H1 (cell line): ENCODE data around the gene CCNL2. TPM values are rescaled to one million over a fixed set of nuclear protein-coding genes. Genes with fewer than 3 reads are reported as not detected.

Experiments
- BACH1 ChIP-seq: IDR thresholded peaks from 2 replicates; pipeline ENCODE4 v1.6.1; 2012; ENCODE audit warnings: low read length, improper control_type of control experiment
- CTBP2 ChIP-seq: IDR thresholded peaks from 2 replicates; pipeline ENCODE4 v1.7.0; 2011; ENCODE audit warnings: borderline replicate concordance, mild to moderate bottlenecking, moderate library complexity, mixed read lengths, low read length; ENCODE audit not compliant: insufficient read depth, insufficient read length
- KDM1A ChIP-seq: fragments of 200-600, 300-600 bp; sonication (generic); IDR thresholded peaks from 2 replicates; pipeline ENCODE4 v1.7.1; 2016; ENCODE audit warnings: mild to moderate bottlenecking, low read length, borderline replicate concordance
- polyA plus RNA-seq, 7 experiments: library from polyadenylated mRNA; depleted of rRNA in 3 of 7; stranded (reverse) in 5 of 7; unstranded in 2 of 7; fragments of >200 nt in 5 of 7; fragments of 200-250 nt in 2 of 7; gene quantifications; 1 replicate in 5 of 7; 2 replicates in 1 of 7; 4 replicates in 1 of 7; pipeline versions ENCODE4 v1.2.1 to v1.2.3, GENCODE V29; 2011 to 2013; ENCODE audit warnings: missing spikeins in 2 of 7, mixed read lengths in 2 of 7
- total RNA-seq: library from RNA; stranded (reverse); fragmentation: NEBNext Ultra II Directional; extraction: Animal tissue kit (Norgen Biotek cat#: 25700); gene quantifications from 2 replicates; pipeline ENCODE4 v1.2.1, GENCODE V29; 2021
- TF ChIP-seq, protein P1 (sequence below): fragments of 300-600 bp; sonication (generic); IDR thresholded peaks from 2 replicates; pipeline ENCODE4 v1.7.1; 2012; ENCODE audit warnings: low read length, moderate library complexity, mild to moderate bottlenecking, inconsistent platforms; ENCODE audit not compliant: insufficient replicate concordance
- TF ChIP-seq, protein P2 (sequence below), 3 experiments: IDR thresholded peaks; 1 replicate in 2 of 3; 2 replicates in 1 of 3; pipeline versions ENCODE4 v1.5.1 to v1.6.1; 2011; ENCODE audit warnings: low read length in 3 of 3, mild to moderate bottlenecking in 3 of 3, inconsistent platforms in 2 of 3, low read depth in 1 of 3, moderate library complexity in 1 of 3; ENCODE audit not compliant: insufficient read depth in 1 of 3; ENCODE audit errors: control extremely low read depth in 1 of 3

The CCNL2 gene
- total and polyA plus RNA-seq, 2 of the 8 experiments (the other 6 are each of a cell fraction or from before 2014, with no cell fraction given), result 79.8 to 120 TPM

DNA sequence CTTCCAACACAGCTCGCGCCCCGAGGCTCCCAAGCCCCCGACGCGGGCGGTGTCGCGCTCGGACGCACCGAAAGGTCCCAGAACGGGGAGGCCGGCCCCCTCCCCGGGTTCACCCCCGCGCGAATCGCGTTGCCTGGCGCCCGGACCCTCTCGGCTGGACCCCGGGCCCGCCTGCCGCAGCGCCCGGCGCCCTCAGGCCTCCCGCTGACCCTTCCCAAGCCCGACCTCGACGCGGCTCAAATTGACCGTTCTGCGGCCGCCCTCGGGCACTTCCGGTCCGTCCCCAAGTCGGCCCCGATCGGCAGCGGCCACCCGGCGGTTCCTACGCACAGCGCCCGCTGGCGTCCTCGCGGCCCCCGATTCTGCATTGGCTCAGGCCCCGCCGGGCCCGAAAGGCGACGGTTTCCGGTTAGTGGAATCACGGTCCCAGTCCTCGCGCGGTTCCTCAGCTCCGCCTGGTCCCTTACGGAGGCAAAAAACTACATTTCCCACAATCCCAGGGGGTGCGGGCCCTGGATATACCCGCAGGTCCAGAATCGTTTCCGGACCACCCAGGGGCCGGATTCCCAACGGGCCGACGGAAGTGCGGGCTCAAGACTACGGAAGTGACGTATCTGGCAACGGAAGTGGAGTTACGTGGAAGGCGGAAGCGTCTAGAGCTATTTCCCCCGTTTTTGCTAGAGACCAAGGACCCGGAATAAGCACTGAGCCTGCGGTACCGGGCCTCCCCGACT is 24.0 kb downstream of the CCNL2 start, which contains the start of gene AURKAIP1 (continued):
- TF ChIP-seq, protein P1, sequence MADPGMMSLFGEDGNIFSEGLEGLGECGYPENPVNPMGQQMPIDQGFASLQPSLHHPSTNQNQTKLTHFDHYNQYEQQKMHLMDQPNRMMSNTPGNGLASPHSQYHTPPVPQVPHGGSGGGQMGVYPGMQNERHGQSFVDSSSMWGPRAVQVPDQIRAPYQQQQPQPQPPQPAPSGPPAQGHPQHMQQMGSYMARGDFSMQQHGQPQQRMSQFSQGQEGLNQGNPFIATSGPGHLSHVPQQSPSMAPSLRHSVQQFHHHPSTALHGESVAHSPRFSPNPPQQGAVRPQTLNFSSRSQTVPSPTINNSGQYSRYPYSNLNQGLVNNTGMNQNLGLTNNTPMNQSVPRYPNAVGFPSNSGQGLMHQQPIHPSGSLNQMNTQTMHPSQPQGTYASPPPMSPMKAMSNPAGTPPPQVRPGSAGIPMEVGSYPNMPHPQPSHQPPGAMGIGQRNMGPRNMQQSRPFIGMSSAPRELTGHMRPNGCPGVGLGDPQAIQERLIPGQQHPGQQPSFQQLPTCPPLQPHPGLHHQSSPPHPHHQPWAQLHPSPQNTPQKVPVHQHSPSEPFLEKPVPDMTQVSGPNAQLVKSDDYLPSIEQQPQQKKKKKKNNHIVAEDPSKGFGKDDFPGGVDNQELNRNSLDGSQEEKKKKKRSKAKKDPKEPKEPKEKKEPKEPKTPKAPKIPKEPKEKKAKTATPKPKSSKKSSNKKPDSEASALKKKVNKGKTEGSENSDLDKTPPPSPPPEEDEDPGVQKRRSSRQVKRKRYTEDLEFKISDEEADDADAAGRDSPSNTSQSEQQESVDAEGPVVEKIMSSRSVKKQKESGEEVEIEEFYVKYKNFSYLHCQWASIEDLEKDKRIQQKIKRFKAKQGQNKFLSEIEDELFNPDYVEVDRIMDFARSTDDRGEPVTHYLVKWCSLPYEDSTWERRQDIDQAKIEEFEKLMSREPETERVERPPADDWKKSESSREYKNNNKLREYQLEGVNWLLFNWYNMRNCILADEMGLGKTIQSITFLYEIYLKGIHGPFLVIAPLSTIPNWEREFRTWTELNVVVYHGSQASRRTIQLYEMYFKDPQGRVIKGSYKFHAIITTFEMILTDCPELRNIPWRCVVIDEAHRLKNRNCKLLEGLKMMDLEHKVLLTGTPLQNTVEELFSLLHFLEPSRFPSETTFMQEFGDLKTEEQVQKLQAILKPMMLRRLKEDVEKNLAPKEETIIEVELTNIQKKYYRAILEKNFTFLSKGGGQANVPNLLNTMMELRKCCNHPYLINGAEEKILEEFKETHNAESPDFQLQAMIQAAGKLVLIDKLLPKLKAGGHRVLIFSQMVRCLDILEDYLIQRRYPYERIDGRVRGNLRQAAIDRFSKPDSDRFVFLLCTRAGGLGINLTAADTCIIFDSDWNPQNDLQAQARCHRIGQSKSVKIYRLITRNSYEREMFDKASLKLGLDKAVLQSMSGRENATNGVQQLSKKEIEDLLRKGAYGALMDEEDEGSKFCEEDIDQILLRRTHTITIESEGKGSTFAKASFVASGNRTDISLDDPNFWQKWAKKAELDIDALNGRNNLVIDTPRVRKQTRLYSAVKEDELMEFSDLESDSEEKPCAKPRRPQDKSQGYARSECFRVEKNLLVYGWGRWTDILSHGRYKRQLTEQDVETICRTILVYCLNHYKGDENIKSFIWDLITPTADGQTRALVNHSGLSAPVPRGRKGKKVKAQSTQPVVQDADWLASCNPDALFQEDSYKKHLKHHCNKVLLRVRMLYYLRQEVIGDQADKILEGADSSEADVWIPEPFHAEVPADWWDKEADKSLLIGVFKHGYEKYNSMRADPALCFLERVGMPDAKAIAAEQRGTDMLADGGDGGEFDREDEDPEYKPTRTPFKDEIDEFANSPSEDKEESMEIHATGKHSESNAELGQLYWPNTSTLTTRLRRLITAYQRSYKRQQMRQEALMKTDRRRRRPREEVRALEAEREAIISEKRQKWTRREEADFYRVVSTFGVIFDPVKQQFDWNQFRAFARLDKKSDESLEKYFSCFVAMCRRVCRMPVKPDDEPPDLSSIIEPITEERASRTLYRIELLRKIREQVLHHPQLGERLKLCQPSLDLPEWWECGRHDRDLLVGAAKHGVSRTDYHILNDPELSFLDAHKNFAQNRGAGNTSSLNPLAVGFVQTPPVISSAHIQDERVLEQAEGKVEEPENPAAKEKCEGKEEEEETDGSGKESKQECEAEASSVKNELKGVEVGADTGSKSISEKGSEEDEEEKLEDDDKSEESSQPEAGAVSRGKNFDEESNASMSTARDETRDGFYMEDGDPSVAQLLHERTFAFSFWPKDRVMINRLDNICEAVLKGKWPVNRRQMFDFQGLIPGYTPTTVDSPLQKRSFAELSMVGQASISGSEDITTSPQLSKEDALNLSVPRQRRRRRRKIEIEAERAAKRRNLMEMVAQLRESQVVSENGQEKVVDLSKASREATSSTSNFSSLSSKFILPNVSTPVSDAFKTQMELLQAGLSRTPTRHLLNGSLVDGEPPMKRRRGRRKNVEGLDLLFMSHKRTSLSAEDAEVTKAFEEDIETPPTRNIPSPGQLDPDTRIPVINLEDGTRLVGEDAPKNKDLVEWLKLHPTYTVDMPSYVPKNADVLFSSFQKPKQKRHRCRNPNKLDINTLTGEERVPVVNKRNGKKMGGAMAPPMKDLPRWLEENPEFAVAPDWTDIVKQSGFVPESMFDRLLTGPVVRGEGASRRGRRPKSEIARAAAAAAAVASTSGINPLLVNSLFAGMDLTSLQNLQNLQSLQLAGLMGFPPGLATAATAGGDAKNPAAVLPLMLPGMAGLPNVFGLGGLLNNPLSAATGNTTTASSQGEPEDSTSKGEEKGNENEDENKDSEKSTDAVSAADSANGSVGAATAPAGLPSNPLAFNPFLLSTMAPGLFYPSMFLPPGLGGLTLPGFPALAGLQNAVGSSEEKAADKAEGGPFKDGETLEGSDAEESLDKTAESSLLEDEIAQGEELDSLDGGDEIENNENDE, result no peak
- TF ChIP-seq, protein P2, sequence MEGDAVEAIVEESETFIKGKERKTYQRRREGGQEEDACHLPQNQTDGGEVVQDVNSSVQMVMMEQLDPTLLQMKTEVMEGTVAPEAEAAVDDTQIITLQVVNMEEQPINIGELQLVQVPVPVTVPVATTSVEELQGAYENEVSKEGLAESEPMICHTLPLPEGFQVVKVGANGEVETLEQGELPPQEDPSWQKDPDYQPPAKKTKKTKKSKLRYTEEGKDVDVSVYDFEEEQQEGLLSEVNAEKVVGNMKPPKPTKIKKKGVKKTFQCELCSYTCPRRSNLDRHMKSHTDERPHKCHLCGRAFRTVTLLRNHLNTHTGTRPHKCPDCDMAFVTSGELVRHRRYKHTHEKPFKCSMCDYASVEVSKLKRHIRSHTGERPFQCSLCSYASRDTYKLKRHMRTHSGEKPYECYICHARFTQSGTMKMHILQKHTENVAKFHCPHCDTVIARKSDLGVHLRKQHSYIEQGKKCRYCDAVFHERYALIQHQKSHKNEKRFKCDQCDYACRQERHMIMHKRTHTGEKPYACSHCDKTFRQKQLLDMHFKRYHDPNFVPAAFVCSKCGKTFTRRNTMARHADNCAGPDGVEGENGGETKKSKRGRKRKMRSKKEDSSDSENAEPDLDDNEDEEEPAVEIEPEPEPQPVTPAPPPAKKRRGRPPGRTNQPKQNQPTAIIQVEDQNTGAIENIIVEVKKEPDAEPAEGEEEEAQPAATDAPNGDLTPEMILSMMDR (IDR thresholded peaks at IDR 0.05; ENCODE audit: control extremely low read depth in 1 of 3, insufficient read depth in 1 of 3, low read depth in 1 of 3, low read length in 3 of 3), result peak in 2 of 3 experiments; percentile 8 to 14; a peak in 2 of 4 replicates
- TF ChIP-seq CTBP2 (no peak), BACH1 (0 out of 2 replicates have a peak, but pooled peaks have one; percentile 39), KDM1A (no peak)
- TF ChIP-seq, all 59 proteins: peak for 27
